ENCODE data around the gene MAPK8. TPM values are rescaled to one million over a fixed set of nuclear protein-coding genes. Genes with fewer than 3 reads are reported as not detected.

Gene MAPK8
- polyA plus RNA-seq, 3 donors, result 18.4 to 21.1 (median 18.5) TPM

GRCh38 chr10:48306870-48307710, 613 bp downstream of the MAPK8 start:
- WGBS (ENCODE audit: insufficient coverage), result under 1% methylated on average over 62 of the region's 70 CpGs
- peaks cover 21% of the 10 kb centered on the region for H3K4me1 Mint-ChIP-seq
- no peaks in the 10 kb centered on the region for H3K9me3 Mint-ChIP-seq
- H4K20me1 ChIP-seq (ENCODE audit: insufficient read depth, low read length), result peaks cover 40% of the 10 kb centered on the region
- H3K27me3 ChIP-seq (ENCODE audit: control insufficient read depth in 2 of 2, insufficient read depth in 2 of 2, low read length in 2 of 2), result no peaks in the 10 kb centered on the region
- H3K4me1 ChIP-seq (ENCODE audit: control insufficient read depth in 1 of 2, insufficient read depth in 2 of 2, low read length in 2 of 2), result peaks cover 13 to 19% of the 10 kb centered on the region in 2 donors
- peak overlapping the region; percentile 73 for H2AFZ ChIP-seq (ENCODE audit: insufficient read depth, low read depth, low read length, poor library complexity, severe bottlenecking)
- peak overlapping the region; percentile 47 to 89 (median 62) for H3K4me3 ChIP-seq (replicated peaks in 1 of 3; ENCODE audit: low read depth in 2 of 3, low read length in 3 of 3)
- peak overlapping the region; percentile 82 to 83 for H3K4me3 Mint-ChIP-seq
- H3K27ac Mint-ChIP-seq, result peak overlapping the region; percentile 51 to 87 (median 81)
- H3K9me3 ChIP-seq (replicated peaks in 1 of 2; ENCODE audit: control insufficient read depth in 1 of 2, insufficient read depth in 1 of 2, low read length in 2 of 2), result no peaks in the 10 kb centered on the region
- TF ChIP-seq CTCF (IDR thresholded peaks at IDR 0.05), result no peak
- peak; percentile 8 to 26 (median 22) for DNase-seq
- H3K27ac ChIP-seq (ENCODE audit: low read depth in 1 of 2, low read length in 2 of 2), result peak overlapping the region in 1 of 2 donors; percentile 79
- H3K79me2 ChIP-seq (ENCODE audit: insufficient read depth, low read length), result peaks cover 50% of the 10 kb centered on the region
- H3K36me3 ChIP-seq (replicated peaks in 1 of 2; ENCODE audit: control insufficient read depth in 1 of 2, insufficient read depth in 2 of 2, low read length in 2 of 2), result no peaks in the 10 kb centered on the region
- intact Hi-C loops (cut with micrococcal nuclease), result loop anchor here in 1 of 2 donors (10.0 kb wide), 1 partner anchor 1238 kb away; no protein-coding TSS in a partner anchor
- H3K27me3 Mint-ChIP-seq (ENCODE audit: low read depth in 3 of 3), result peaks cover 0 to 2% (median 2%) of the 10 kb centered on the region in 3 donors
- H3K9ac ChIP-seq (ENCODE audit: insufficient read depth, low read length, poor library complexity, severe bottlenecking), result peak overlapping the region; percentile 82
- H3K36me3 Mint-ChIP-seq, result no peaks in the 10 kb centered on the region
- H3K4me2 ChIP-seq (replicated peaks; ENCODE audit: extremely low read depth, low read length, poor library complexity, severe bottlenecking), result peak overlapping the region; percentile 88

GRCh38 chr10:48307711-48308018, 1.2 kb downstream of the MAPK8 start:
- Histone ChIP-seq H3K79me2 (ENCODE audit: insufficient read depth, low read length) (peaks cover 54% of the 10 kb centered on the region), H3K4me1 (ENCODE audit: control insufficient read depth in 1 of 2, insufficient read depth in 2 of 2, low read length in 2 of 2) (peaks cover 13 to 19% of the 10 kb centered on the region in 2 donors), H4K20me1 (ENCODE audit: insufficient read depth, low read length) (peaks cover 46% of the 10 kb centered on the region), H3K4me3 (replicated peaks in 1 of 3; ENCODE audit: low read depth in 2 of 3, low read length in 3 of 3) (peak overlapping the region; percentile 47 to 89 (median 62)), H3K9ac (ENCODE audit: insufficient read depth, low read length, poor library complexity, severe bottlenecking) (peak overlapping the region; percentile 82), H3K36me3 (replicated peaks in 1 of 2; ENCODE audit: control insufficient read depth in 1 of 2, insufficient read depth in 2 of 2, low read length in 2 of 2) (no peaks in the 10 kb centered on the region), H3K27ac (ENCODE audit: low read depth in 1 of 2, low read length in 2 of 2) (peak overlapping the region in 1 of 2 donors; percentile 79), H3K27me3 (ENCODE audit: control insufficient read depth in 2 of 2, insufficient read depth in 2 of 2, low read length in 2 of 2) (no peaks in the 10 kb centered on the region), H3K9me3 (replicated peaks in 1 of 2; ENCODE audit: control insufficient read depth in 1 of 2, insufficient read depth in 1 of 2, low read length in 2 of 2) (no peaks in the 10 kb centered on the region), H2AFZ (ENCODE audit: insufficient read depth, low read depth, low read length, poor library complexity, severe bottlenecking) (peak overlapping the region; percentile 73), H3K4me2 (replicated peaks; ENCODE audit: extremely low read depth, low read length, poor library complexity, severe bottlenecking) (peak overlapping the region; percentile 88)
- Mint-ChIP-seq H3K36me3 (no peaks in the 10 kb centered on the region), H3K27me3 (ENCODE audit: low read depth in 3 of 3) (peaks cover 0 to 2% (median 2%) of the 10 kb centered on the region in 3 donors), H3K9me3 (no peaks in the 10 kb centered on the region), H3K27ac (peak overlapping the region in 3 of 7 donors; percentile 5 to 81 (median 80)), H3K4me3 (peak overlapping the region; percentile 82 to 83), H3K4me1 (peaks cover 24% of the 10 kb centered on the region)
- intact Hi-C loops (cut with micrococcal nuclease), result loop anchor here in 1 of 2 donors (10.0 kb wide), 1 partner anchor 1237 kb away; no protein-coding TSS in a partner anchor
- no peak for TF ChIP-seq CTCF (IDR thresholded peaks at IDR 0.05)
- DNase-seq, result no peak
- no CpG with 5 or more reads among the region's 3 CpGs for WGBS (ENCODE audit: insufficient coverage)
